SK-N-SH treated with all-trans-retinoic acid at 6 μM for 48 hours (cell line): ENCODE results near the gene STK38L.

Experiments used
- ARNTL ChIP-seq: fragments of 450-650 bp; formaldehyde crosslinking; IDR thresholded peaks from 2 replicates; pipeline ENCODE4 v1.5.0; 2020; ENCODE audit warnings: low read depth, mild to moderate bottlenecking, moderate library complexity, borderline replicate concordance
- CSDC2 ChIP-seq: fragments of 250-450 bp; sonication (Bioruptor Pico); IDR thresholded peaks from 2 replicates; pipeline ENCODE4 v1.5.0; 2020; ENCODE audit warnings: mild to moderate bottlenecking, moderate library complexity
- OSR1 ChIP-seq: fragments of 250-450 bp; sonication (Bioruptor Pico); IDR thresholded peaks from 2 replicates; pipeline ENCODE4 v1.8.0; 2022; ENCODE audit warnings: moderate library complexity, mild to moderate bottlenecking, inconsistent platforms
- PATZ1 ChIP-seq: fragments of 250-450 bp; sonication (Bioruptor Pico); IDR thresholded peaks from 2 replicates; pipeline ENCODE4 v1.8.0; 2020; ENCODE audit warnings: mild to moderate bottlenecking, moderate library complexity, borderline replicate concordance
- RARB ChIP-seq: fragments of 250-450 bp; sonication (Bioruptor Pico); IDR thresholded peaks from 2 replicates; pipeline ENCODE4 v1.8.0; 2021; ENCODE audit warnings: mild to moderate bottlenecking, moderate library complexity
- ZC3H10 ChIP-seq: fragments of 250-450 bp; sonication (Bioruptor Pico); IDR thresholded peaks from 2 replicates; pipeline ENCODE4 v1.5.1; 2021; ENCODE audit warnings: mild to moderate bottlenecking, moderate library complexity
- ZFP3 ChIP-seq: fragments of 250-450 bp; sonication (Bioruptor Pico); IDR thresholded peaks from 2 replicates; pipeline ENCODE4 v1.5.0; 2020; ENCODE audit warnings: mild to moderate bottlenecking, moderate library complexity
- ZFP30 ChIP-seq: fragments of 450-650 bp; formaldehyde crosslinking; IDR thresholded peaks from 2 replicates; pipeline ENCODE4 v1.5.0; 2022; ENCODE audit warnings: mild to moderate bottlenecking, moderate library complexity
- ZNF565 ChIP-seq: fragments of 450-650 bp; formaldehyde crosslinking; conservative IDR thresholded peaks from 2 replicates; pipeline ENCODE4 v1.5.0; 2020; ENCODE audit warnings: low read depth, mild to moderate bottlenecking, moderate library complexity
- ZNF8 ChIP-seq: fragments of 450-650 bp; formaldehyde crosslinking; IDR thresholded peaks from 2 replicates; pipeline ENCODE4 v1.5.0; 2020; ENCODE audit warnings: mild to moderate bottlenecking, moderate library complexity
- TF ChIP-seq, protein P1 (sequence below): fragments of 250-450 bp; sonication (Bioruptor Pico); IDR thresholded peaks from 2 replicates; pipeline ENCODE4 v1.5.1; 2020; ENCODE audit warnings: low read depth, mild to moderate bottlenecking, moderate library complexity

- TF ChIP-seq, protein P1, sequence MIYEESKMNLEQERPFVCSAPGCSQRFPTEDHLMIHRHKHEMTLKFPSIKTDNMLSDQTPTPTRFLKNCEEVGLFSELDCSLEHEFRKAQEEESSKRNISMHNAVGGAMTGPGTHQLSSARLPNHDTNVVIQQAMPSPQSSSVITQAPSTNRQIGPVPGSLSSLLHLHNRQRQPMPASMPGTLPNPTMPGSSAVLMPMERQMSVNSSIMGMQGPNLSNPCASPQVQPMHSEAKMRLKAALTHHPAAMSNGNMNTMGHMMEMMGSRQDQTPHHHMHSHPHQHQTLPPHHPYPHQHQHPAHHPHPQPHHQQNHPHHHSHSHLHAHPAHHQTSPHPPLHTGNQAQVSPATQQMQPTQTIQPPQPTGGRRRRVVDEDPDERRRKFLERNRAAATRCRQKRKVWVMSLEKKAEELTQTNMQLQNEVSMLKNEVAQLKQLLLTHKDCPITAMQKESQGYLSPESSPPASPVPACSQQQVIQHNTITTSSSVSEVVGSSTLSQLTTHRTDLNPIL: no peak
- TF ChIP-seq PATZ1 (CRISPR knock-in tag) (no peak), CSDC2 (CRISPR knock-in tag) (no peak), ARNTL (CRISPR knock-in tag) (no peak), ZFP3 (no peak), RARB (no peak), OSR1 (CRISPR knock-in tag) (no peak), ZNF8 (CRISPR knock-in tag) (no peak), ZC3H10 (CRISPR knock-in tag) (no peak), ZFP30 (CRISPR knock-in tag) (no peak), ZNF565 (CRISPR knock-in tag) (no peak)
Measured at GRCh38 chr12:27246141-27246540, 2.1 kb downstream of the STK38L start.
